SH-SY5Y (cell line): ENCODE measurements around the gene OR51E2.

Experiments used
- GATA2 ChIP-seq: IDR thresholded peaks from 2 replicates; pipeline ENCODE4 v1.6.1; 2011; ENCODE audit warnings: mild to moderate bottlenecking, low read depth, low read length
- GATA3 ChIP-seq: IDR thresholded peaks from 2 replicates; pipeline ENCODE4 v1.6.1; 2011; ENCODE audit warnings: low read depth, mild to moderate bottlenecking, low read length, moderate library complexity

DNA sequence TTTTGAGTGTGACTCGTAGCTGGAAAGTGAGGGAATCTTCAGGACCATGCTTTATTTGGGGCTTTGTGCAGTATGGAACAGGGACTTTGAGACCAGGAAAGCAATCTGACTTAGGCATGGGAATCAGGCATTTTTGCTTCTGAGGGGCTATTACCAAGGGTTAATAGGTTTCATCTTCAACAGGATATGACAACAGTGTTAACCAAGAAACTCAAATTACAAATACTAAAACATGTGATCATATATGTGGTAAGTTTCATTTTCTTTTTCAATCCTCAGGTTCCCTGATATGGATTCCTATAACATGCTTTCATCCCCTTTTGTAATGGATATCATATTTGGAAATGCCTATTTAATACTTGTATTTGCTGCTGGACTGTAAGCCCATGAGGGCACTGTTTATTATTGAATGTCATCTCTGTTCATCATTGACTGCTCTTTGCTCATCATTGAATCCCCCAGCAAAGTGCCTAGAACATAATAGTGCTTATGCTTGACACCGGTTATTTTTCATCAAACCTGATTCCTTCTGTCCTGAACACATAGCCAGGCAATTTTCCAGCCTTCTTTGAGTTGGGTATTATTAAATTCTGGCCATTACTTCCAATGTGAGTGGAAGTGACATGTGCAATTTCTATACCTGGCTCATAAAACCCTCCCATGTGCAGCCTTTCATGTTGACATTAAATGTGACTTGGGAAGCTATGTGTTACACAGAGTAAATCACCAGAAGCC is 42.9 kb downstream of the OR51E2 start:
- TF ChIP-seq GATA2 (no peak), GATA3 (no peak)
